ENCODE results near the gene TUBA1A. TPM values are rescaled to one million over a fixed set of nuclear protein-coding genes. Genes with fewer than 3 reads are reported as not detected.

TUBA1A gene
- total RNA-seq, 1 donor from 2014 or later, result 347 TPM

GRCh38 chr12:49230805-49231194 lies 41.9 kb upstream of the TUBA1A start:
- TF ChIP-seq, protein P1, sequence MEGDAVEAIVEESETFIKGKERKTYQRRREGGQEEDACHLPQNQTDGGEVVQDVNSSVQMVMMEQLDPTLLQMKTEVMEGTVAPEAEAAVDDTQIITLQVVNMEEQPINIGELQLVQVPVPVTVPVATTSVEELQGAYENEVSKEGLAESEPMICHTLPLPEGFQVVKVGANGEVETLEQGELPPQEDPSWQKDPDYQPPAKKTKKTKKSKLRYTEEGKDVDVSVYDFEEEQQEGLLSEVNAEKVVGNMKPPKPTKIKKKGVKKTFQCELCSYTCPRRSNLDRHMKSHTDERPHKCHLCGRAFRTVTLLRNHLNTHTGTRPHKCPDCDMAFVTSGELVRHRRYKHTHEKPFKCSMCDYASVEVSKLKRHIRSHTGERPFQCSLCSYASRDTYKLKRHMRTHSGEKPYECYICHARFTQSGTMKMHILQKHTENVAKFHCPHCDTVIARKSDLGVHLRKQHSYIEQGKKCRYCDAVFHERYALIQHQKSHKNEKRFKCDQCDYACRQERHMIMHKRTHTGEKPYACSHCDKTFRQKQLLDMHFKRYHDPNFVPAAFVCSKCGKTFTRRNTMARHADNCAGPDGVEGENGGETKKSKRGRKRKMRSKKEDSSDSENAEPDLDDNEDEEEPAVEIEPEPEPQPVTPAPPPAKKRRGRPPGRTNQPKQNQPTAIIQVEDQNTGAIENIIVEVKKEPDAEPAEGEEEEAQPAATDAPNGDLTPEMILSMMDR (IDR thresholded peaks at IDR 0.05; ENCODE audit: unreplicated experiment), result no peak
- Mint-ChIP-seq H3K27me3 (ENCODE audit: low read depth) (no peaks in the 10 kb centered on the region), H3K27ac (no peak overlapping the region), H3K36me3 (no peaks in the 10 kb centered on the region), H3K4me3 (no peak overlapping the region), H3K9me3 (no peaks in the 10 kb centered on the region), H3K4me1 (peaks cover 31% of the 10 kb centered on the region)
- DNase-seq (ENCODE audit: low spot score in 2 of 2, unreplicated experiment in 2 of 2), result no peak

GRCh38 chr12:49230176-49230804 lies 41.4 kb upstream of the TUBA1A start:
- H3K4me1 Mint-ChIP-seq, result peaks cover 31% of the 10 kb centered on the region
- H3K36me3 Mint-ChIP-seq, result no peaks in the 10 kb centered on the region
- H3K27me3 Mint-ChIP-seq (ENCODE audit: low read depth), result no peaks in the 10 kb centered on the region
- H3K9me3 Mint-ChIP-seq, result no peaks in the 10 kb centered on the region
- H3K4me3 Mint-ChIP-seq, result no peak overlapping the region
- TF ChIP-seq, protein P1 (IDR thresholded peaks at IDR 0.05; ENCODE audit: unreplicated experiment), result no peak
- no peak overlapping the region for H3K27ac Mint-ChIP-seq
- DNase-seq (ENCODE audit: low spot score in 2 of 2, unreplicated experiment in 2 of 2), result no peak

DNA sequence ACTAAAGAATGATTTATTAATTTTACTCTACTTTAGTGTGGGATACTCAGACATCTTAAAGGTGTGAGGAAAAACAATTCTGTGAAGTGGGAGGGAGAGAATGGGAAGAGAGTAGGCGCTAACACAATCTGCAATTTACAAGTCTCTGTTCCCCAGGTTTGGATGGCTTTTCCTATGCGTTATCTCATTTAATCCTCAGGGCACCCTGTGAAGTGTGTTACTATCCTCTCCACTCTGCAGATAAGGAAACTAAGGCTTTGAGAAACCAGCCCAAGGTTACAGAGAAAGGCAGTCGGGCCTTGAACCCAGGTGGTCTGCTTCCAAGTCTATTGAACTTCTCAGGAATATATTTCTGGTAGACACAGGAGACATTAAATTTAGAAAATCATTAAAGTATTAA lies 39.8 kb upstream of the TUBA1A start:
- no peak for DNase-seq (ENCODE audit: low spot score in 2 of 2, unreplicated experiment in 2 of 2)
- Mint-ChIP-seq H3K9me3 (no peaks in the 10 kb centered on the region), H3K4me1 (peaks cover 25% of the 10 kb centered on the region), H3K4me3 (no peak overlapping the region), H3K27ac (no peak overlapping the region), H3K36me3 (no peaks in the 10 kb centered on the region), H3K27me3 (ENCODE audit: low read depth) (no peaks in the 10 kb centered on the region)
- TF ChIP-seq, protein P1 (IDR thresholded peaks at IDR 0.05; ENCODE audit: unreplicated experiment), result no peak

DNA sequence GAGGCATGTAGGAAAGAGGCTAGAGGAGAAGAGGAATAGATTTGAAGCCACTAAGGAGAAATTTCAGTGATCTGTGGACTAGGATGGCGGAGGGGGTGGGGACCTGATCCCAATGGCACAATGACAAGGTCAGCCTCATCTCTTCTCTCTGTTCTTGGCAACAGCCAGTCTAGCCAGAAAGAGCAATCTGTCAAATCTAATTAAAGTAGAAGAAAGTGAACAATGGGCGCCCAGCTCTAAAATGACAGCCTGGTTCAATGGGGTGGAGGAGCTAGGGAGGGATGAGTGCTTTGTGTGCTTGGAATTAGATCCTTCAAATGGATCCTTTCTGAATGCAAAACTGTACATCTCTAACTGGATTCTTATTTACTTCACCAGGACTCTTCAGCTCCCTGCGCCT lies 38.8 kb upstream of the TUBA1A start:
- no peak for DNase-seq (ENCODE audit: low spot score in 2 of 2, unreplicated experiment in 2 of 2)
- Mint-ChIP-seq H3K36me3 (no peaks in the 10 kb centered on the region), H3K27me3 (ENCODE audit: low read depth) (no peaks in the 10 kb centered on the region), H3K4me3 (no peak overlapping the region), H3K9me3 (no peaks in the 10 kb centered on the region), H3K27ac (no peak overlapping the region), H3K4me1 (peaks cover 16% of the 10 kb centered on the region)
- TF ChIP-seq, protein P1 (IDR thresholded peaks at IDR 0.05; ENCODE audit: unreplicated experiment), result no peak

GRCh38 chr12:49225576-49226166 lies 36.8 kb upstream of the TUBA1A start:
- Mint-ChIP-seq H3K9me3 (no peaks in the 10 kb centered on the region), H3K27me3 (ENCODE audit: low read depth) (no peaks in the 10 kb centered on the region), H3K4me3 (no peak overlapping the region), H3K27ac (no peak overlapping the region), H3K4me1 (peaks cover 13% of the 10 kb centered on the region), H3K36me3 (no peaks in the 10 kb centered on the region)
- DNase-seq (ENCODE audit: low spot score in 2 of 2, unreplicated experiment in 2 of 2), result no peak
- TF ChIP-seq, protein P1 (IDR thresholded peaks at IDR 0.05; ENCODE audit: unreplicated experiment), result no peak
